Measurements from ENCODE around the gene PCGF3.

The PCGF3 gene

DNA sequence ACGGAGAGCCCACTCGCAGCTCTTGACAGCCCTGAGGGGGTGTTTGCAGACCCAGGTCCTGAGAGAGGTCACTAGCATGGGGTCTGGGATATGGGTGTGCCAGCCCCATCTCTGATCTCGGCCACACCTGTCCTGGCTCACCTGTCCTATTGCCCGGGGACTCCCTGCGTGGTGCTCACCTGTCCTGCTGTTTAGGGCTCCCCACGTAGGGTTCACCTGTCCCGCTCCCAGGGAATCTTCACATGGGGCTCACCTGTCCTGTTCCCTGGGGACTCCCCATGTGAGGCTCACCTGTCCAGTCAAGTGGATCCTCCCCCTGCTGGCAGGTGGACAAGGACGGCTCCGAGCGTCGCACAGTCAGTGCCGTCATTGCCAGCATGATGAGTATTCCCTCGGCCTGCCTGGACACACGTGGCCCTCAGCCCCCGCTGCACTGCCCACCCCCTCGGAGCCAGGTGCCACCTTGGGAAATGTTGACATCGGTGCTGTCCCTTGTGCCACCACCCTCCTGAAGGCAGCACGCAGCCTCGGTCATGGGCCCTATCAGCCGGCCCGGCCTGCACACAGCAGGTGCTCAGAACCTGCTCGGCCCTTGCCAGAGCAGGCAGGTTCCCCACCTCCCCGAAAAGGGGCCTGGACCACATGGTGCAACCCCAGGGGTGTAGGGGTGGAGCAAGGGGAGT, 23.0 kb upstream of the PCGF3 start:
- TF ChIP-seq, protein P1, sequence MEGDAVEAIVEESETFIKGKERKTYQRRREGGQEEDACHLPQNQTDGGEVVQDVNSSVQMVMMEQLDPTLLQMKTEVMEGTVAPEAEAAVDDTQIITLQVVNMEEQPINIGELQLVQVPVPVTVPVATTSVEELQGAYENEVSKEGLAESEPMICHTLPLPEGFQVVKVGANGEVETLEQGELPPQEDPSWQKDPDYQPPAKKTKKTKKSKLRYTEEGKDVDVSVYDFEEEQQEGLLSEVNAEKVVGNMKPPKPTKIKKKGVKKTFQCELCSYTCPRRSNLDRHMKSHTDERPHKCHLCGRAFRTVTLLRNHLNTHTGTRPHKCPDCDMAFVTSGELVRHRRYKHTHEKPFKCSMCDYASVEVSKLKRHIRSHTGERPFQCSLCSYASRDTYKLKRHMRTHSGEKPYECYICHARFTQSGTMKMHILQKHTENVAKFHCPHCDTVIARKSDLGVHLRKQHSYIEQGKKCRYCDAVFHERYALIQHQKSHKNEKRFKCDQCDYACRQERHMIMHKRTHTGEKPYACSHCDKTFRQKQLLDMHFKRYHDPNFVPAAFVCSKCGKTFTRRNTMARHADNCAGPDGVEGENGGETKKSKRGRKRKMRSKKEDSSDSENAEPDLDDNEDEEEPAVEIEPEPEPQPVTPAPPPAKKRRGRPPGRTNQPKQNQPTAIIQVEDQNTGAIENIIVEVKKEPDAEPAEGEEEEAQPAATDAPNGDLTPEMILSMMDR (conservative IDR thresholded peaks at IDR 0.05), result no peak
- H3K27ac ChIP-seq, result peak overlapping the region; percentile 70; the same call in 1 of the 2 replicates

DNA sequence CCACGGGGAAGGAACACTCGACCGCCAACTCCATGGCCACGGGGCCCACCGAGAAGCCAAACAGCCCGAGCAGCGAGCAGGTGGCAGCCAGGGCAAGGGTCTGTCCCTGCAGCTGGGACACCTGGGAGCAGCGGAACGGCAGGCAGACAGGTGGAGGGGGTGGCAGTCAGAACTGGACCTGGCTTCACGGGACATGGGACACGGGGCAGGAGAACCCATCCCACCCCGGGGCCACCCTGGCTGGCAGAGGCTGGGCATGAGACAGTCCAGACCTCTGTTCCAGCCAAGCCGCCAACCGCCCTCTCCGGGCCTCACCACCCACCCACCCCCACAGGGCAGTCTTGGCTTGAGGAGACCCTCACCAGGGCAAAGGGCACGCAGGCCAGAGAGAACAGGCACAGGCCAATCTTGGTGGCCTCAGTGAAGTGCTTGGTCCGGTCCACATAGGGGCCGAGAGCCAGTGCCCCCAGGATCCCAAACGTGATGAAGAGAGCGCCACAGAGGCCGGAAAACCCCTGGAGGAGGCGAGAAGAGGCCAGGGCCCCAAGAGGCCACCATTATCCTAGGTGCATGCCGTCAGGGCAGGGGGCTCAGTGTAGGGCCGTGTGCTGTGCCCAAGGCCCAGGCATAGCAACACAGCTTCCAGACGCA, 22.3 kb upstream of the PCGF3 start:
- no peak overlapping the region for H3K27ac ChIP-seq
- TF ChIP-seq, protein P1 (conservative IDR thresholded peaks at IDR 0.05), result no peak

DNA sequence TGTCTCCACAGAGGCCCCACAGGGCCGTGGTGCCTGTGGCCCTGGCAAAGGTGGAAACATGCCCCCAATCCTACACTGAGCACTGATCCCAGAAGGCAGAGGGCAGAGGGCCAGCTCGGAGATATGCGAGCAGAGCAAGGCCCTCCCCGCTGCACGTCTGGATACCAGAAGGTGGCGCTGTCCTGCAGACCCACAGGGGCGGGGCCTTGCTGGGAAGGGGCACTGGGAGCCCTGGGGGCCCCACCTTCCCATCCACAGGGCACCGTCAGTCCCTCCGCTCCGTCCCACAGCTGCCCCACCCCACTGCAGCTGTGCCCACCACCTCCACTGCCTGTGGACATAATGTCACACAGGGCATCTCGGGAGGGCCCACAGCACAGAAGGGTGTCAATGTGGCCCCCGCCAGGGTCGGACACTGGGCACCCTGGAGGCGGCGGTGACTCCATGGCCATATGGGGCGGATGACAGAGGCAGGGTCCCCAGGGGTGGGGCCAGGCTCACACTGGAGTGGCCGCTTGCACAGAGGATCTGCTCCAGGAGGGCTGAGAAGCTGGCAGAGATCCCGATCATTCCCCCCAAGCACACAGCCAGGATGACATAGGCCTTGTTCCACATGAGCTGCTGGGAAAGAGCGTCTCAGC, 21.5 kb upstream of the PCGF3 start:
- H3K27ac ChIP-seq, result no peak overlapping the region
- TF ChIP-seq, protein P1 (conservative IDR thresholded peaks at IDR 0.05), result peak; percentile 79

DNA sequence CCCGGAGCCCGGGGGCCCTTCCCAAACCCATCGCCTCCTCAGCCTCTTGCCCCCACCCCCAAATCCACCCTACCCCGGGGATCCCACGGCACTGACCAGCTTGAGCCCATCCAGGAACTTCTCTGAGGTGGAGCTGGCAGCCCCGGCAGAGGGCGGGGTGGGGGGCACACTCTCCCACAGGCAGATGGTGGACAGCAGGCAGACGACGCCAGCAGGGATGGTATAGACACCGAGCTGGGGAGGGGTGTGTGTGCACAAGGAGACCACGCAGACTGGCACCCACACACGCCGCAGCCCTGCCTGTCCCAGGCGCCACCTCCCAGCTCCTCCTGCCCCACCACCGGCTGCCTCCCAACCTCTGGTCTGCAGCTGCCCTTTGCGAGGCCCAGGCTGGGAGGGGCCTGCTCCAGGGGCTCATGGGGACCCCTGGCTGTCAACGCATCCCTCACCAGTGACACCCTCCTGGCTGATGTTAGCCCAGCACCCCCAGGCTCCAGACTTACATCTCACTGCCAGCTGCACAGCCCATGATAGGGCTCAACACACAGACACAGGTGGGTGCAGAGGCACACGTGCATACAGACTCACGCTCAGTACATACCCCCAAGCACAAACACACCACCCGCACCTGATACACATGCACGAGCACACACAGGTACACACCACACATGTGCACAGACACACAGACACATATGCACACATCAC, 20.9 kb upstream of the PCGF3 start:
- TF ChIP-seq, protein P1 (conservative IDR thresholded peaks at IDR 0.05), result no peak
- H3K27ac ChIP-seq, result no peak overlapping the region

DNA sequence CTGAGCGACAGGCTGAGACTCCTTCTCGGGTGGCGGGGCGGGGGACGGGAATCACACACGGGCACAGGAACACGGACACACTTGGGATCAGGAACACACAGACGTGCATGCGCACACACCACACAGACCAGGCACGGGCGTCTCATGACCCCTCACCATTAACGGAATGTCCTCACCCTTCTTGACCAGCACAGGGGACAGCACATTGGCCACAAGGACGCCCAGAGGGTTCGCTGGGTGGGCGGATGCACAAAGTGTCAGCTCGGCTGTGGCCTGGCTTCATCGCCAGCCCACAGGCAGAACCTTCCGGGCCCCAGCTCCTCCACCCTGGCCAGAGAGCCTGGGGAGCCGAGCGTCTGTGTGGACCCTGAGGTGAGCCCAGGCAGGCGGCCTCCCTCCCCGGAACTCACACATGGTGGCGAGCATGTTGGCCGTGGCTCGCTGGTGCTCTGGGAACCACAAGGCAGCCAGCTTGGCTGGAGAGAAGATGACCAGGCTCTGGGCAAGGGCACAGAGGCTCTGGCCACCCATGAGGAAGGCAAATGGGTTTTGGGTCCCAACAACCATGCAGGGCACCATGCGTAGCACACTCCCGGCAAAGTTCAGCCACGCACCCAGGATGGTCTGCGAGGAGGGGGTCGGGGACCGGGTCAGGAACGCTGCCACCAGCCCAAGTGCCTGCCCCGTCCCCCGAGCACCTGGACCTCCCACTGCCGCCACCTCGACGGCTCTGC, 19.8 kb upstream of the PCGF3 start:
- H3K27ac ChIP-seq, result no peak overlapping the region
- TF ChIP-seq, protein P1 (conservative IDR thresholded peaks at IDR 0.05), result no peak

DNA sequence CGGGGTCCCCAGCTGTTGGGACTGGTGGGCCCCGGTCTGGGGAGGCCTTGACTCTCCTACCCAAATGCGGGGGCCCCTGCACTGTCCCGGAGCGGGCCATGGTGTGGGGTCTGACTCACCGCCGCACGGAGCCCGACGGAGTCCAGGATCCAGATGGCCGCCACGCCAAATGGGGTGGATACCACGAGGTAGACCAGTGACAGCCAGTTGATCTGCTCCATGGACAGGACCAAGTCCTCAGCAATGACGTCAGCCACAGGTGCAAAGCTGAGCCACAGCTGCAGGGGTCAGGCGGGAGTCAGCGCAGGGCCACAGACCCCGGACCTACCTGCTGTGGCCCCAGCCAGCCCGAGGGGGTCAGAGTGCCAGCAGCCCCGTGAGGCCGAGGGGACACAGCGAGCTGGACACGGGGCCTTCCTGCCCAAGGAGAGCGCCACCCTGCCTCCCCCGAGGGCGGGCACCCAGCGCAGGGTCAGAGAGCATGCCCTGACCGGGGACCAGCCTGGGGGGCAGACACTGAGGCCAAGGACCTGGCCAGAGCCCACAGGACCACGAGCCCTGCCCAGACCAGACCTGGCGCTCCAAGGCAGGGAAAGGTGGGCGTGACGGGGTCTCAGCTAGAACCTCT, 19.1 kb upstream of the PCGF3 start:
- TF ChIP-seq, protein P1 (conservative IDR thresholded peaks at IDR 0.05), result no peak
- no peak overlapping the region for H3K27ac ChIP-seq
